Measurements from ENCODE around the gene SLC6A19. TPM values are rescaled to one million over a fixed set of nuclear protein-coding genes. Genes with fewer than 3 reads are reported as not detected.

The SLC6A19 gene
- total and polyA plus RNA-seq, 2 of the 4 experiments (the other 2 are of a cell fraction): not detected

DNA sequence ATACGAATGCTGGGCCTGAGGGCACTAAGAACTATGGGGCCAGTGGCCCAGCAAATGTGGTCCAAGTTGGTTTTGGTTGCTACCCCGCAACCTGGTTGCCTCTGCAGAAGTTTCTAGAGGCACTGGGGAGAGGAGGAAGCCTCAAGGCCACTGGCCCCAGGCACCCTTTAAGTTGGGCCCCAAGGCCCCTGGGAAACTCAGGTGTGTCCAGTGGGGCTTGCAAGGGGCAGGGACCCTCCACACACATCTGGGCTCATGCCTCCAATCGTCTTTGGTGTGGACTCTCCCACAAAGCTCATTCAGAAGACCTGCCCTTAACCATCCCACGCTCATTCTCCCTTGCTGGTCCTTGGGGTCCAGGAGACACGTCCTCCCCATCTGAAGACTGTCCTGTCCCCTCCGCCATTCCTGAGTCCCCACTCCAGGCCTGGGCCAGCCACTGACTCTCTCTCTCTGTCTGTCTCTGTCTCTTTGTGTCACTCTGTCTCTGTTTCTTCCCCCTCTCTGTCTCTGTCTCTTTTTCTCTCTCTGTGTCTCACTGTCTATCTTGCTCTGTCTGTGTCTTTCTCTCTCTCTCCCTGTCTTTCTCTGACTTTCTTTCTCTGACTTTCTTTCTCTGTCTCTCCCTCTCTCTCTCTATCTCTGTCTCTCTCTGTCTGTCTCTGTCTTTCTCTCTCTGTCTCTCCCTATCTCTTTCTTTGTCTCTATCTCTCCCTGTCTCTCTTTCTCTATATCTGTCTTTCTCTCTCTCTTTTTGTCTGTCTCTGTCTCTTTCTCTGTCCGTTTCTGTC lies 3.3 kb upstream of the SLC6A19 start:
- intact Hi-C loops (cut with micrococcal nuclease): no loop called here
- Histone ChIP-seq H3K27ac (ENCODE audit: insufficient read depth, low read length) (no peak overlapping the region), H3K56ac (ENCODE audit: extremely low read depth, insufficient read depth, low read length) (no peak overlapping the region), H3K9ac (ENCODE audit: low read depth, low read length) (no peak overlapping the region), H4K5ac (ENCODE audit: low read depth, low read length) (no peak overlapping the region), H3K36me3 (ENCODE audit: control insufficient read depth, insufficient read depth, low read length) (no peaks in the 10 kb centered on the region), H3K23ac (ENCODE audit: low read depth, low read length) (no peak overlapping the region), H3K4ac (ENCODE audit: low read depth, low read length) (no peak overlapping the region), H4K8ac (ENCODE audit: low read depth in 2 of 2, low read length in 2 of 2) (no peak overlapping the region), H2AK9ac (replicated peaks; ENCODE audit: low read depth, low read length, poor library complexity) (no peak overlapping the region), H3K27me3 (ENCODE audit: control insufficient read depth, insufficient read depth, low read length) (peaks cover 9% of the 10 kb centered on the region; the same call in 1 of the 2 replicates), H2AFZ (replicated peaks; ENCODE audit: low read length, poor library complexity) (no peak overlapping the region), H2AK5ac (ENCODE audit: low read depth, low read length) (no peak overlapping the region), H3K79me1 (ENCODE audit: low read depth in 1 of 2, low read length in 2 of 2) (no peaks in the 10 kb centered on the region), H3K4me2 (ENCODE audit: low read depth, low read length) (no peak overlapping the region), H2BK15ac (ENCODE audit: low read depth, low read length) (no peak overlapping the region), H2BK5ac (ENCODE audit: low read depth, low read length, poor library complexity, severe bottlenecking) (no peak overlapping the region), H3K4me3 (ENCODE audit: insufficient read depth, low read depth, low read length) (no peak overlapping the region), H3K4me1 (ENCODE audit: control insufficient read depth, insufficient read depth, low read length) (no peaks in the 10 kb centered on the region), H3K18ac (ENCODE audit: low read depth, low read length) (no peak overlapping the region), H4K20me1 (ENCODE audit: insufficient read depth, low read length) (no peaks in the 10 kb centered on the region), H4K91ac (ENCODE audit: insufficient read depth, low read depth, low read length) (no peak overlapping the region), H3K14ac (replicated peaks; ENCODE audit: low read depth, low read length) (no peak overlapping the region), H3K9me3 (ENCODE audit: control insufficient read depth, insufficient read depth, low read length) (no peaks in the 10 kb centered on the region), H2BK20ac (ENCODE audit: low read depth, low read length) (no peak overlapping the region), H2BK120ac (ENCODE audit: low read depth, low read length) (no peak overlapping the region), H3K9me1 (ENCODE audit: insufficient read depth, low read length) (no peaks in the 10 kb centered on the region)
- ATAC-seq (ENCODE audit: low read depth) (no peak), DNase-seq (no peak)
- dilution Hi-C loops (cut with HindIII; ENCODE audit: low sequenced_read_pairs, unreplicated experiment): no loop called here
- ChIA-PET POLR2A (ENCODE audit: unreplicated experiment) (no interaction called here), CTCF (no interaction called here)
- WGBS, 2 experiments (ENCODE audit: extremely low coverage in 2 of 2, insufficient read length in 1 of 2): 53% methylated on average over 4 of the region's 7 CpGs; no CpG with 5 or more reads in 1 of the 2 experiments
- TF ChIP-seq NFE2L2 (IDR thresholded peaks at IDR 0.05; ENCODE audit: low read depth, low read length) (no peak), FOS (IDR thresholded peaks at IDR 0.05; ENCODE audit: low read depth, low read length) (no peak), RAD21 (IDR thresholded peaks at IDR 0.05; ENCODE audit: low read length) (no peak), CHD1 (IDR thresholded peaks at IDR 0.05; ENCODE audit: low read depth, low read length) (no peak), CEBPB (IDR thresholded peaks at IDR 0.05; ENCODE audit: low read depth, low read length) (no peak), SMC3 (IDR thresholded peaks at IDR 0.05; ENCODE audit: low read depth, low read length) (no peak), POLR2A (IDR thresholded peaks at IDR 0.05; ENCODE audit: low read depth, low read length) (no peak), ELK1 (IDR thresholded peaks at IDR 0.05; ENCODE audit: borderline replicate concordance, low read depth, low read length) (no peak), MXI1 (IDR thresholded peaks at IDR 0.05; ENCODE audit: borderline replicate concordance, low read depth, low read length) (no peak), USF2 (IDR thresholded peaks at IDR 0.05; ENCODE audit: low read depth, low read length) (no peak), CTCF (conservative IDR thresholded peaks at IDR 0.05; ENCODE audit: low read depth, low read length) (no peak), MAFK (IDR thresholded peaks at IDR 0.05; ENCODE audit: low read depth, low read length) (no peak), RFX5 (IDR thresholded peaks at IDR 0.05; ENCODE audit: low read depth, low read length) (no peak), BHLHE40 (IDR thresholded peaks at IDR 0.05; ENCODE audit: low read depth, low read length) (no peak)
- in situ Hi-C loops (cut with MboI; ENCODE audit: low sequenced_read_pairs): no loop called here
- no TSS peak for BruUV-seq (replicated peaks)

Data from IMR-90 (cell line).